Ovary (tissue), 3 donors: Measurements from ENCODE around the gene PRDX5.

Experiments
- EP300 ChIP-seq: sonication (generic); formaldehyde crosslinking; IDR thresholded peaks from one replicate; pipeline ENCODE4 v1.6.1; 2017; ENCODE audit warnings: antibody characterized with exemption
- POLR2A ChIP-seq: fragments of 450-650 bp; IDR thresholded peaks from one replicate; pipeline ENCODE4 v1.6.1; 2017; ENCODE audit warnings: antibody characterized with exemption, mild to moderate bottlenecking, moderate library complexity
- TF ChIP-seq, protein P1 (sequence below), 3 donors: fragments of 450-650 bp in 2 of 3; fragments of 200-600 bp in 1 of 3; IDR thresholded peaks; one replicate each; pipeline versions ENCODE4 v1.5.1 to v1.8.0; 2016 to 2022; ENCODE audit warnings: antibody characterized with exemption in 3 of 3, mild to moderate bottlenecking in 1 of 3
- donor health status: DM: no; HTN: no; CAD: no.

DNA sequence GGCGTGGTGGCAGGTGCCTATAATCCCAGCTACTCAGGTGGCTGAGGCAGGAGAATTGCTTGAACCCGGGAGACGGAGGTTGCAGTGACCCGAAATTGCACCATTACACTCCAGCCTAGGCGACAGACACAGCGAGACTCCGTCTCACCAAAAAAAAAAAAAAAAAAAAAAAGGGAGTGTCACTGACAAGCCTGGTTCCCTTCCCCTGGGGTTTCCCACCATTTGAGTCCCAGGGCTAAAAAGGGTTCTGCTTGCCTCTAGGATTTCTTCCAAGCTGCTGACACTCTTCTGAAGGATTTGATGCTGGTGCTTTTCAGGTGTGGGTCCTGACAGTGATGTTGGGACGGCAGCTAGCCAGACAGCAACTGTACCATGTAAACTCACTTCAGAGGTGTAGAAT lies 20.8 kb downstream of the PRDX5 start:
- TF ChIP-seq, protein P1, sequence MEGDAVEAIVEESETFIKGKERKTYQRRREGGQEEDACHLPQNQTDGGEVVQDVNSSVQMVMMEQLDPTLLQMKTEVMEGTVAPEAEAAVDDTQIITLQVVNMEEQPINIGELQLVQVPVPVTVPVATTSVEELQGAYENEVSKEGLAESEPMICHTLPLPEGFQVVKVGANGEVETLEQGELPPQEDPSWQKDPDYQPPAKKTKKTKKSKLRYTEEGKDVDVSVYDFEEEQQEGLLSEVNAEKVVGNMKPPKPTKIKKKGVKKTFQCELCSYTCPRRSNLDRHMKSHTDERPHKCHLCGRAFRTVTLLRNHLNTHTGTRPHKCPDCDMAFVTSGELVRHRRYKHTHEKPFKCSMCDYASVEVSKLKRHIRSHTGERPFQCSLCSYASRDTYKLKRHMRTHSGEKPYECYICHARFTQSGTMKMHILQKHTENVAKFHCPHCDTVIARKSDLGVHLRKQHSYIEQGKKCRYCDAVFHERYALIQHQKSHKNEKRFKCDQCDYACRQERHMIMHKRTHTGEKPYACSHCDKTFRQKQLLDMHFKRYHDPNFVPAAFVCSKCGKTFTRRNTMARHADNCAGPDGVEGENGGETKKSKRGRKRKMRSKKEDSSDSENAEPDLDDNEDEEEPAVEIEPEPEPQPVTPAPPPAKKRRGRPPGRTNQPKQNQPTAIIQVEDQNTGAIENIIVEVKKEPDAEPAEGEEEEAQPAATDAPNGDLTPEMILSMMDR (IDR thresholded peaks at IDR 0.05), result no peak
- no peak for TF ChIP-seq POLR2A
- TF ChIP-seq EP300, result no peak
